ENCODE results near the gene P2RY13. TPM values are rescaled to one million over a fixed set of nuclear protein-coding genes. Genes with fewer than 3 reads are reported as not detected.
A peak's percentile ranks its signal among the peaks of the same experiment; 100 is the strongest.

P2RY13 gene
- polyA plus RNA-seq, 4 donors, result 0.63 to 4.8 (median 1.9) TPM; not detected in 1

DNA sequence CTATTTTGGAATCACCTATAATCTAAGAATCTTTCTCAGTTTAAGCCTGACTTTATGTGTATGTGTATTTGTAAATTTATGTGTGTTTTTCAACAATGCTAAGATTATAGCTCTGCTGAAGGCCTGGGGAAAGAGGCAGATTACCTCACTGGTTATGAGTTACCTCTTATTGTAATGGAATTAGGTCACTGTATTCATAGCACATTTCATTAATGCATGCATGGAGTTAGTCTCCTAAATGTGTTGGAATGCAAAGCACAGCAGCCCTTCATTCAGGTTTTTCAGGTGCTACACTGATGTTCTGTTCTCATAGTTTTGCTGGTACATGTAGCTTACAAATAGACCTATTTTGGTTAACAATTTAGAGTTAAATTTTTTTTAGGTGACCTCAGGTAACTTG lies 22.2 kb downstream of the P2RY13 start:
- Histone ChIP-seq H3K27ac (ENCODE audit: low read depth in 1 of 3, low read length in 2 of 3) (no peak overlapping the region), H3K9me3 (ENCODE audit: control insufficient read depth in 2 of 2, insufficient read depth in 1 of 2, low read depth in 1 of 2, low read length in 1 of 2) (no peaks in the 10 kb centered on the region), H3K36me3 (ENCODE audit: control insufficient read depth in 3 of 3, insufficient read depth in 2 of 3, low read depth in 1 of 3, low read length in 3 of 3) (no peaks in the 10 kb centered on the region), H3K27me3 (ENCODE audit: control insufficient read depth in 3 of 3, insufficient read depth in 3 of 3, low read length in 3 of 3) (no peaks in the 10 kb centered on the region), H3K4me3 (ENCODE audit: low read depth in 1 of 3, low read length in 3 of 3) (no peak overlapping the region), H3K4me1 (ENCODE audit: control insufficient read depth in 3 of 3, insufficient read depth in 2 of 3, low read depth in 1 of 3, low read length in 2 of 3) (no peaks in the 10 kb centered on the region)
- DNase-seq (no peak), FAIRE-seq (no peak)

DNA sequence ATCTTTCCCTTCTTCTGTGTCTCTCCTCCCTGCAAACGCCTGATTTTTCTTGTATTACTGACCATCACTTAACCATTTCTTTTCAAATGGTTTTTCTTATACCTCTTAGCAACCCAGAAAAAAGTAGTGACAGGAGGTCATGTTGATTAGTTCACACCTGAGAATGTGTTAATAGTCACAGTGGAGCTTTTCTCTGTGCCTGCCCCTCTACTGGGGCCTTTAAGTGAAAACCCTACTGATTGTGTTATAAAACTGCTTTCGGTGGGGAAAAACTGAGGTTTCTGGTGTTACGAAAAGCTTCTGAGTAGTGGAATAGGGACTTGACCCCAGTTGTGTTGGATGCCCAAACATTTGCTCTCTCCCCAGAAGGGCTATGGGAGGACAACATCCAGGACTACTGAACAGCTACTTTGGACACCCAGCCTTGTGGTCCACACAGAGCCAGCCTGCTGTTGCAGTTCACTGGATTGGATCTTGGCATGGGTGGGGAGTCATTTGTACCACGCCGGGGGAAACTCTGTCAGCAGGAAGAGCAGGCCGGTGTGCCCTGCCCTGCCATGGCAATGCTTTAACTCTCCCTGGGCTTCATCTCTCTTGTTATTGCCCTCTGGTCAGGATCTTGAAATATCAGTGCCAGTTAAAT lies 23.1 kb downstream of the P2RY13 start:
- Histone ChIP-seq H3K27me3 (ENCODE audit: control insufficient read depth in 3 of 3, insufficient read depth in 3 of 3, low read length in 3 of 3) (no peaks in the 10 kb centered on the region), H3K27ac (ENCODE audit: low read depth in 1 of 3, low read length in 2 of 3) (no peak overlapping the region), H3K36me3 (ENCODE audit: control insufficient read depth in 3 of 3, insufficient read depth in 2 of 3, low read depth in 1 of 3, low read length in 3 of 3) (no peaks in the 10 kb centered on the region), H3K9me3 (ENCODE audit: control insufficient read depth in 2 of 2, insufficient read depth in 1 of 2, low read depth in 1 of 2, low read length in 1 of 2) (no peaks in the 10 kb centered on the region), H3K4me3 (ENCODE audit: low read depth in 1 of 3, low read length in 3 of 3) (no peak overlapping the region), H3K4me1 (ENCODE audit: control insufficient read depth in 3 of 3, insufficient read depth in 2 of 3, low read depth in 1 of 3, low read length in 2 of 3) (no peaks in the 10 kb centered on the region)
- FAIRE-seq (no peak), DNase-seq (no peak)
- WGBS, 3 donors, result 86 to 92% (median 89%) methylated on average over 6 of the region's 6 CpGs

DNA sequence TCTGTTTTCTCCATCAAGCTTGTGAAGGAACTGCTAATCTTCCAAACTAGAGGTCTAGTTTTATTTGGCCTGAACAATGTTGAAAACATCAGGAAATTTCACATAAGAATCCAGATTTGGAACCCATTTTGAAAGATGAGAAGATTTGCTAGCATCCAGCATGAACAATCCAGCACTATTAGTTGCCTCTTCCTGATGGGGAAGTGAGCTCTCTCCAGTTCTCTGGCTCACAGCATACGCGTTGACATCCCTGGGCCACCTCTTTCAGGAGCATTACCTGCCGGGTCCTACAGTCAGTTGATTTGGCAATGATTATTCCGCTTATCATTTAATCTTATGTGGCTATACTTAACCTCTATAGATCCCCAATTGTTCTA lies 23.6 kb downstream of the P2RY13 start:
- no peak overlapping the region for H3K27ac ChIP-seq (ENCODE audit: low read depth in 1 of 3, low read length in 2 of 3)
- FAIRE-seq (no peak), DNase-seq (no peak)

GRCh38 chr3:151305060-151305774 lies 24.1 kb downstream of the P2RY13 start:
- 68 to 74% (median 70%) methylated on average over 7 of the region's 7 CpGs for WGBS, 3 donors
- FAIRE-seq (no peak), DNase-seq (peak in 1 of 2 donors; percentile 69)
- no peaks in the 10 kb centered on the region for H3K9me3 ChIP-seq (ENCODE audit: control insufficient read depth in 2 of 2, insufficient read depth in 1 of 2, low read depth in 1 of 2, low read length in 1 of 2)
- no peak overlapping the region for H3K27ac ChIP-seq (ENCODE audit: low read depth in 1 of 3, low read length in 2 of 3)
- H3K36me3 ChIP-seq (ENCODE audit: control insufficient read depth in 3 of 3, insufficient read depth in 2 of 3, low read depth in 1 of 3, low read length in 3 of 3), result no peaks in the 10 kb centered on the region
- H3K27me3 ChIP-seq (ENCODE audit: control insufficient read depth in 3 of 3, insufficient read depth in 3 of 3, low read length in 3 of 3), result no peaks in the 10 kb centered on the region
- no peak overlapping the region for H3K4me3 ChIP-seq (ENCODE audit: low read depth in 1 of 3, low read length in 3 of 3)
- no peaks in the 10 kb centered on the region for H3K4me1 ChIP-seq (ENCODE audit: control insufficient read depth in 3 of 3, insufficient read depth in 2 of 3, low read depth in 1 of 3, low read length in 2 of 3)

More for the DNA sequence above, 23.6 kb downstream of the P2RY13 start:
- H3K4me3 ChIP-seq (ENCODE audit: low read depth in 1 of 3, low read length in 3 of 3), result no peak overlapping the region
- H3K4me1 ChIP-seq (ENCODE audit: control insufficient read depth in 3 of 3, insufficient read depth in 2 of 3, low read depth in 1 of 3, low read length in 2 of 3), result no peaks in the 10 kb centered on the region
- H3K9me3 ChIP-seq (ENCODE audit: control insufficient read depth in 2 of 2, insufficient read depth in 1 of 2, low read depth in 1 of 2, low read length in 1 of 2), result no peaks in the 10 kb centered on the region
- 88 to 95% (median 92%) methylated on average over 4 of the region's 4 CpGs for WGBS, 3 donors
- H3K36me3 ChIP-seq (ENCODE audit: control insufficient read depth in 3 of 3, insufficient read depth in 2 of 3, low read depth in 1 of 3, low read length in 3 of 3), result no peaks in the 10 kb centered on the region
- no peaks in the 10 kb centered on the region for H3K27me3 ChIP-seq (ENCODE audit: control insufficient read depth in 3 of 3, insufficient read depth in 3 of 3, low read length in 3 of 3)

DNA sequence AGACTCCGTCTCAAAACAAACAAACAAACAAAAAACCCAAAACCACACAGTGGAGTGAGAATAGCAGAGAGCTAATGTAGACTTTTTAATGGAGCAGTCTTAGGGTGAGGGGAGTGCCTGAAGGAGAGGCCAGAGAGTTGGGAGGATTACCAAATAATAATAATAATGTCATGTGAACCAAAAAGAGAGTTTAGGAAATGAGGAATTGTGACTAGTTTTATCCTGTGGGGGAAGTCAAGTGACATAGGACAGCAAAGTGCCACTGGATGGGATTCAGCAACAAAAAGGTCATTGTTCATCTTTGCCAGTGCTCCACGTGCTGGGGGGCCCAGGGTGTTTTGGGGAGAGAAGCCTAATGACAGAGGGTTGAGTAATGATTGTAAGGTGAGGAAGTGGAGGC lies 25.6 kb downstream of the P2RY13 start:
- no peak for FAIRE-seq
- Histone ChIP-seq H3K9me3 (ENCODE audit: control insufficient read depth in 2 of 2, insufficient read depth in 1 of 2, low read depth in 1 of 2, low read length in 1 of 2) (no peaks in the 10 kb centered on the region), H3K4me1 (ENCODE audit: control insufficient read depth in 3 of 3, insufficient read depth in 2 of 3, low read depth in 1 of 3, low read length in 2 of 3) (no peaks in the 10 kb centered on the region), H3K27ac (ENCODE audit: low read depth in 1 of 3, low read length in 2 of 3) (no peak overlapping the region), H3K4me3 (ENCODE audit: low read depth in 1 of 3, low read length in 3 of 3) (no peak overlapping the region), H3K27me3 (ENCODE audit: control insufficient read depth in 3 of 3, insufficient read depth in 3 of 3, low read length in 3 of 3) (no peaks in the 10 kb centered on the region), H3K36me3 (ENCODE audit: control insufficient read depth in 3 of 3, insufficient read depth in 2 of 3, low read depth in 1 of 3, low read length in 3 of 3) (no peaks in the 10 kb centered on the region)
- 56 to 67% (median 62%) methylated on average over 2 of the region's 2 CpGs for WGBS, 3 donors
- DNase-seq, result no peak

DNA sequence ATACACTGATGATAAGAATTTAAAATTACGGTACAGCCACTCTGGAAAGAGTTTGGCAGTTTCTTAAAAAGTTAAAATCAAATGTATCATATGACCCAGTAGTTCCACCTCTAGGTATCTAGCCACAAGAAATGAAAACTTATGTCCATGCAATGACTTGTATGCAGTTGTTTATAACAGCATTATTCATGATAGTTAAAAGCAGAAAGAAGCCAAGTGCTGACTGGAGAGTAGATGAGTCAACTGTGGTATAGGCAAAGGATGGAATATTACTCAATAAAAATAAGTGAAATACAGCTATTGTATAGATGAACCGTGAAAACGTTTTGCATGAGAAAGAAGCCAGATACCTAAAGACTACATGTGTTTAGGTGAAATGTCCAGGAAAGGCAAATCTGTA lies 27.6 kb downstream of the P2RY13 start:
- FAIRE-seq (no peak), DNase-seq (no peak)
- H3K4me1 ChIP-seq (ENCODE audit: control insufficient read depth in 3 of 3, insufficient read depth in 2 of 3, low read depth in 1 of 3, low read length in 2 of 3), result no peaks in the 10 kb centered on the region
- no peaks in the 10 kb centered on the region for H3K27me3 ChIP-seq (ENCODE audit: control insufficient read depth in 3 of 3, insufficient read depth in 3 of 3, low read length in 3 of 3)
- no peaks in the 10 kb centered on the region for H3K36me3 ChIP-seq (ENCODE audit: control insufficient read depth in 3 of 3, insufficient read depth in 2 of 3, low read depth in 1 of 3, low read length in 3 of 3)
- WGBS, 3 donors, result 81 to 86% (median 84%) methylated on average over 3 of the region's 3 CpGs
- no peak overlapping the region for H3K27ac ChIP-seq (ENCODE audit: low read depth in 1 of 3, low read length in 2 of 3)
- H3K9me3 ChIP-seq (ENCODE audit: control insufficient read depth in 2 of 2, insufficient read depth in 1 of 2, low read depth in 1 of 2, low read length in 1 of 2), result no peaks in the 10 kb centered on the region
- H3K4me3 ChIP-seq (ENCODE audit: low read depth in 1 of 3, low read length in 3 of 3), result no peak overlapping the region

GRCh38 chr3:151300539-151300938 lies 28.8 kb downstream of the P2RY13 start:
- no peak overlapping the region for H3K27ac ChIP-seq (ENCODE audit: low read depth in 1 of 3, low read length in 2 of 3)
- no peaks in the 10 kb centered on the region for H3K4me1 ChIP-seq (ENCODE audit: control insufficient read depth in 3 of 3, insufficient read depth in 2 of 3, low read depth in 1 of 3, low read length in 2 of 3)
- 78 to 83% (median 81%) methylated on average over 1 of the region's 1 CpG for WGBS, 3 donors
- FAIRE-seq, result no peak
- no peak for DNase-seq
- no peaks in the 10 kb centered on the region for H3K27me3 ChIP-seq (ENCODE audit: control insufficient read depth in 3 of 3, insufficient read depth in 3 of 3, low read length in 3 of 3)
- H3K9me3 ChIP-seq (ENCODE audit: control insufficient read depth in 2 of 2, insufficient read depth in 1 of 2, low read depth in 1 of 2, low read length in 1 of 2), result no peaks in the 10 kb centered on the region
- no peaks in the 10 kb centered on the region for H3K36me3 ChIP-seq (ENCODE audit: control insufficient read depth in 3 of 3, insufficient read depth in 2 of 3, low read depth in 1 of 3, low read length in 3 of 3)
- no peak overlapping the region for H3K4me3 ChIP-seq (ENCODE audit: low read depth in 1 of 3, low read length in 3 of 3)

DNA sequence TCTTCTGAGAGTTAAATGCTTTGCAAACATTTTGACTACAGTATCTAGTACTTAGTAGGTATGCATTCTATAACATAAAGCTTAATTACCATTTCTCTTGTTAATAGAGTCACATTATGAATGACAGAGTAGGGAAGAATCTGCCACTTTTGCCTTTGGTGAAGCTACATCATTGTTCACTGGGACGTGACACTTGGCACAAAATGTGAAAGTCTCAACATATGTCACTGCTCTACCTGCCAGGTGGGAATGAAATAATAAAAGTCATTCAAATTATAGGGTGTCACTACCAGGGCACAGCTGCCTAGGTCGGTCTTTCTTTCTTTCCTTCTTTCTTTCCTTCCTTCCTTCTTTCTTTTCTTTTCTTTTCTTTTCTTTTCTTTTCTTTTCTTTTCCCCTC lies 30.3 kb downstream of the P2RY13 start:
- no peak for DNase-seq
- Histone ChIP-seq H3K36me3 (ENCODE audit: control insufficient read depth in 3 of 3, insufficient read depth in 2 of 3, low read depth in 1 of 3, low read length in 3 of 3) (no peaks in the 10 kb centered on the region), H3K4me3 (ENCODE audit: low read depth in 1 of 3, low read length in 3 of 3) (no peak overlapping the region), H3K27me3 (ENCODE audit: control insufficient read depth in 3 of 3, insufficient read depth in 3 of 3, low read length in 3 of 3) (no peaks in the 10 kb centered on the region), H3K4me1 (ENCODE audit: control insufficient read depth in 3 of 3, insufficient read depth in 2 of 3, low read depth in 1 of 3, low read length in 2 of 3) (no peaks in the 10 kb centered on the region), H3K9me3 (ENCODE audit: control insufficient read depth in 2 of 2, insufficient read depth in 1 of 2, low read depth in 1 of 2, low read length in 1 of 2) (no peaks in the 10 kb centered on the region), H3K27ac (ENCODE audit: low read depth in 1 of 3, low read length in 2 of 3) (no peak overlapping the region)
- no peak for FAIRE-seq
- 63 to 80% (median 77%) methylated on average over 2 of the region's 2 CpGs for WGBS, 3 donors

DNA sequence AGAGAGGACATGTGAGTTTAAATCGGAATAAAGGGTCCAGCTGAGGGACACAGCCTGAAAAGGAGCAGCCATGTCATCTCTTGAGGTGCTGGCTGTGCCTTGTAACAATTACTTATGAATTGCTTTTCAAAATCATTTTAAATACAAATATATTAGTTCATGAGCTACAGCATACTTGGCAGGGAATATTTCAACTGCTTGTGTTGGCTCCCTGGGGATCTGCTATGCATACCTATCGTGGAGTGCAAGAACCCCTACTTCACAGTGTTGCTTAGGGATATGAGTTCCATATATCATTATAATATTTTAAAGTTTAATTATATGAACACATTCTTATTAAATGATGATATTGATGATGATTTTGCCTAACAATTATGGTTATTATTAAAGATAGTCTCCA lies 31.9 kb downstream of the P2RY13 start:
- WGBS, 3 donors, result 47 to 66% (median 57%) methylated on average over 2 of the region's 2 CpGs
- H3K27me3 ChIP-seq (ENCODE audit: control insufficient read depth in 3 of 3, insufficient read depth in 3 of 3, low read length in 3 of 3), result no peaks in the 10 kb centered on the region
- no peak overlapping the region for H3K27ac ChIP-seq (ENCODE audit: low read depth in 1 of 3, low read length in 2 of 3)
- no peak overlapping the region for H3K4me3 ChIP-seq (ENCODE audit: low read depth in 1 of 3, low read length in 3 of 3)
- H3K9me3 ChIP-seq (ENCODE audit: control insufficient read depth in 2 of 2, insufficient read depth in 1 of 2, low read depth in 1 of 2, low read length in 1 of 2), result no peaks in the 10 kb centered on the region
- DNase-seq, result no peak
- no peak for FAIRE-seq
- no peaks in the 10 kb centered on the region for H3K4me1 ChIP-seq (ENCODE audit: control insufficient read depth in 3 of 3, insufficient read depth in 2 of 3, low read depth in 1 of 3, low read length in 2 of 3)
- H3K36me3 ChIP-seq (ENCODE audit: control insufficient read depth in 3 of 3, insufficient read depth in 2 of 3, low read depth in 1 of 3, low read length in 3 of 3), result no peaks in the 10 kb centered on the region

Measured in small intestine (tissue), 7 donors.